ENCODE results near the gene OSBPL6.

DNA sequence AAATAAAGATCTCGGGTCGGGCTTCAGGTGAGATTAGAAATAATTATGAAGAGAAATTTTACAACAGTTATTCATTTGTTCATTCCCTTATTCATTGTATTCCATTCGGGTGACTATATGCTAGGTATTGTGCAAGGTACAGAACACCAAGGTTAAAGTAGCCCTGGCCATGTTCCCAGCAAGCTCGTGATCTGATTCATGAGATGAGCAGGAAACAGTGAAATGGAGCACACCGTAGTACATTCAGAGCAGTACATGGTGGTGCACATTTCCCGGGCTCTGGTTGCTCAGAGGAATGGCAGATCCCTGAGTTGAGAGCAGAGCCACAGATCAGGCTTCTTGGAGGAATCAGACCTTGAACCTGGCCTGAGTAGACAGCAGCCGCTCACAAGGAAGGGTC lies 168.9 kb downstream of the OSBPL6 start:
- TF ChIP-seq EZH2 (IDR thresholded peaks at IDR 0.05): no peak
- TF ChIP-seq POLR2AphosphoS5 (IDR thresholded peaks at IDR 0.05; ENCODE audit: borderline replicate concordance, low read depth, low read length): no peak

Data from SK-N-MC (cell line).